DMS79 treated with DMSO at 0.1 percent for 48 hours (cell line): Measurements from ENCODE around the gene FAM110D.

Experiments used
- DNase-seq: peaks from one replicate; lab custom pipeline; 2025; lab: John Stamatoyannopoulos, UW

Gene FAM110D

DNA sequence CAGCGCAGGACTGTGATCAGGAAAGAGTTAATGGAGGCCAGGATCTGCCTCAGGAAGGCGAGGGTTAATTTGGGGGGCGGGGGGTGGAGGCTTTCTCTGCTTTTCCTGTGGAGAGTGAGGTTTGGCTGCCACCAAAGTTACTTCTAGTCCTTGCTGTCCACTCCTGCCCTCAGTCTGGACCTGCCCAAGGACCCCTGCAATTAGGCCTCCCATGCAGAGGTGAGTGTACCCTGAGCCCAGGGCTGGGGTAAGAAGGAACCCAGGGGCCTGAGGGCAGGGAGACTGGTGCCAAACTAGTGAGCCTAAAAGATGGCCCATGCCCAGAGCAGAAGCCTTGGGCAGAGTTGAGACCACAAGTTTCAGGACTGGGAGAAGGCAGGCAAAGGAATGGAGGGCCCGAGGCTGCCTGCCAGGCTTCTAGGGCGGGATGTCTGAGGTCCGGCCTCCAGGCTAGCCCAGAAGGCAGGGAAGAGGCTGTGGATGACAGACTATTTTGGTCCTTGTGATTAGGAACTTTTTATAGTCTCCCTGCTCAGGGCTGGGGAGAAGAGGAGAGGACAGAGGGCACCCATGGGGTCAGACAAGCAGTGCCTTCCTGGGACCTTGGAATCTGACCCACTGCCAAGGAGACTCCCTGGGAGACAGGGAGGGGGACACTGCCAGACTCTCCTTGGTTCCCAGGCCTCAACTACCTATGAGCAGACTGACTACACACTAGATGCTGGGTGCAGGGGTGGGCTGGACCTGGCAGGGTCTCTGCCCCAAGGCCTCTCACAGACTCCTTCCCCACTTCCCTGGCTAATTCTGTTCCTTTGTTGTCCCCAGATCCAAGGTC, at the start of gene FAM110D:
Gene FAM110D, plus strand, starts transcription at position 172 of the 835 bp plus-strand sequence. CDS start 2,213 bp downstream, outside the sequence.
- no peak for DNase-seq

DNA sequence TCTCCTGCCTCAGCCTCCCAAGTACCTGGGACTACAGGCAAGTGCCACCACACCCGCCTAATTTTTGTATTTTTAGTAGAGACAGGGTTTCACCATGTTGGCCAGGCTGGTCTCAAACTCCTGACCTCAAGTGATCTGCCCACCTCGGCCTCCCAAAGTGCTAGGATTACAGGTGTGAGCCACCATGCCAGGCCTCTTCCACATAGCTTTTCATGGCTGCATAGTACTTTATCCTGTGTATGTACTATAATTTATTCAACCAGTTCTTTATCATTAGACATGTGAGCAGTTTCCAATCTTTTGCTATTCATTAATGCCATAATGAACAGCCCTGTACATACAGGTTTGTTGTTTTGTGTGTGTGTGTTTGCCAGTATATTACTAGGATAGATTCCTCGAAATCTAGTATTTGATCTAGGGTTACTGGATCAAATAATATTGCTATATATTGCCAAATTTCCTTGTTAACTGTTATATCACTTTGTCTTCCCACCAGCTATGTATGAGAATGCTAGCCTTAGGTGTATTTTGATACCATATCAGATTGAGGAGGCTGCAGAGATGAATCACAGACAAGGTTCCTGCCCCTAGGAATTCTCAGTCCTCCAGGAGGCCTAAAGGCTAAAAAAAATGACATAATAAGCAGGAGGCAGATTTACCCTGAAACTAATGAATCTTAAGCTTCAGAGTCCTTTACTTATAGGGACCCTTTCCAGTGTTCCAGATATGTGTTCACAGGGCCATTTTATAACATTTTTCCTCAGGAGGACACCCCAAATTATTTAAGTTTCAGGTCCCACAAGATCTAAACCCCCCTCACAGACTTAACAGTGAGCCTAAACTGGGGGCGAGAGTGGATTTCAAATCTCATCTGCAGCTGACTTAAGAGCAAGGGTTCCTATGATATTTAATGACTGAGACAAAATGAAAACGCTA, 49.4 kb upstream of the FAM110D start:
- DNase-seq, result no peak

GRCh38 chr1:26110731-26111529, 47.9 kb upstream of the FAM110D start:
- peak; percentile 71 for DNase-seq

GRCh38 chr1:26111530-26112406, 47.1 kb upstream of the FAM110D start, which contains the start of gene PDIK1L:
Gene PDIK1L (plus strand): TSS chr1:26111824. CDS start chr1:26114309, 2,485 bp downstream.
- peak; percentile 89 for DNase-seq

DNA sequence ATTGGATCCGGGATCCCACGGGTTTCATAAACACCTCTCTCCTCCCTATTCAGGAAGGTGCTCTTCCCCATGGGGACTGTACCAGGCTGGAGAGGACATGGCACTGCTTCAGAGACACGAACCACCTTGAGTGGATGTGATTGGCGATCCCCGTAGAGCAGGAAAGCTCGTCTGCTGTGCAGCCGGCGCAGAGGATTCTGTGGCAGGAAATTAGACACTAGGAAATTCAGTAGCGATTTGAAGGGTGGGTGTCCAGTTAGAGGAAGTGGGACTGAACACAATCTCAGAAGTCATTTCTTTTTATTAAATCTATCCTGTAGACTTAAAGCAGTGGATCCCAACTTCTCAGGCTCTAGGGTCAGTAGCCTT, 46.5 kb upstream of the FAM110D start:
- DNase-seq, result peak; percentile 72

- no peak for DNase-seq
These were observed 44.5 kb upstream of the FAM110D start for GRCh38 chr1:26114165-26114927.

GRCh38 chr1:26119892-26120608, 38.8 kb upstream of the FAM110D start:
- DNase-seq, result no peak

- DNase-seq, result peak; percentile 58
These were observed 36.8 kb upstream of the FAM110D start for GRCh38 chr1:26121854-26122773.

- DNase-seq, result no peak
These were observed 35.6 kb upstream of the FAM110D start for GRCh38 chr1:26122988-26123973.

- DNase-seq, result no peak
These were observed 34.2 kb upstream of the FAM110D start for GRCh38 chr1:26124418-26125331.

DNA sequence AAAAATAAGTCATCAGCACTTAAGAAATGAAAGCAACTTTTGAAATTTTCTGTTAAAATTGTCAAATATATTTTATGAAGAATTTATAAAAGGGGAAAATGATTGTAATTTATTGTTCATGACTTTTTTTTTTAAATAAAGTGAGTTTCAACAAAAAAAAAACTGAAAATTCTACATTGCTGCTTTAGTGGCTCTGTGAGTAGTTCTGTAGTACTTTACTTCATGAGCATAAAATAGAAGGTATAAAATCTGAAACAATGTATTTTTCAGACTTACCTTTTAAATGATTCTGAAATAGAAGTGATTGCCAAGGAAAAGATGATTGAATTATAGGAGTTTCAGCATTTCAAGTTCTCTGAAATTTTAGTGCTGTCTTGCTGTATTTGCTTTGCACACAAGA, 33.5 kb upstream of the FAM110D start:
- DNase-seq, result no peak

DNA sequence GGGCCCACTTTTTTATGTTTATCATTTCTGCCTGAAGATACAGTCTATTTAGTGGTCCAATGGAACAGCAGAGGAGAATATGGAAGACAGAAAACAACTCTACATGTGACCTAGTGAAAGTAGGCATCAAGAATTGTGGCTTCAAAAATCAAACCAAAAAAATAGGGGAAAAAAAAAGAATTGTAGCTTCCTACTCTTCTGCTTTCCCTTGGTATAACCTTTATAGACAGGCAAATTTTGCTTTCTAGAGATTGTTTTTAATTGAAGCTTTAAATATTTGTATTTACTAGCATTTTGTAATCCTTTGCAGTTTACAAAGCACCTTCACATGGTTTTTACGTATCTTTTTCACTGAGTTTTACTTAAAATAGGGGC, 32.9 kb upstream of the FAM110D start:
- no peak for DNase-seq

DNA sequence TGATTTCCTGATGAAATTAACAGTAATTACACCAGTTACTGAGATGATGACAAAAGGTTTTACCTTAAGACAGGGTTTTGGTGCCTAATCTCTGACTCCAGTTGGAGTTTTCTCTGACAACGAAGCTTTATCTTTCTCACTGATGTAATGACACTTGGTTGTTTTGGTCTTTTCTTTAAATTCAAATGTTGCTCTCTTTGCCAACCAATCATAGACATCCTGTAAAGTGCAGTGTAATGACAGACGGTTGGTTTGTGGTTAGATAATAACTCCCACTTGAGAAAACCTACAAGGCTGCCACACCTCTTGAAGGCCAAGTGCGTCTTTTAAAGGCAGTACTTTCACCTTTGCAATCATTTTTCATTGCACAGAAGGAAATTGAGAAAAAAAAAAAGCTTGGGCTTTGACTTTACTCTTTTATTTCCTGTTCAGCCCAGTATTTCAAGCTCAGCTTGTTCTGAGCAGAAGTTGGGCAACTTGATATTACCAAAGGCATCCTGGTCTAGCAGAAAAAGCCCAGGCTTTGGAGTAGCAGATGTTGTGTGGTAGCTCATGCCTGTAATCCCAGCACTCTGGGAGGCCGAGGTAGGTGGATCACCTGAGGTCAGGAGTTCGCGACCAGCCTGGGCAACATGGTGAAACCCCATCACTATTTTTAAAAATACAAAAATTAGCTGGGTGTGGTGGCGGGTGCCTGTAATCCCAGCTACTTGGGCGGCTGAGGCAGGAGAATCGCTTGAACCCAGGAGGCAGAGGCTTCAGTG, 32.4 kb upstream of the FAM110D start:
- DNase-seq, result peak; percentile 99

- no peak for DNase-seq
These were observed 31.4 kb upstream of the FAM110D start for GRCh38 chr1:26127235-26128163.
